ENCODE data around the gene CARD19.

CARD19 gene

GRCh38 chr9:93057703-93058354, 38.2 kb upstream of the CARD19 start:
- Histone ChIP-seq H2AFZ (ENCODE audit: low read length) (no peak overlapping the region), H3F3A (ENCODE audit: insufficient read depth, low read length) (peaks cover 21% of the 10 kb centered on the region), H3K4me2 (ENCODE audit: low read depth, low read length) (no peak overlapping the region), H3K9ac (ENCODE audit: low read length) (no peak overlapping the region), H3K4me3 (ENCODE audit: low read length) (no peak overlapping the region), H3K9me3 (replicated peaks; ENCODE audit: insufficient read depth, low read length) (no peaks in the 10 kb centered on the region), H3K79me2 (ENCODE audit: low read length) (peaks cover 23% of the 10 kb centered on the region), H3K27me3 (replicated peaks; ENCODE audit: insufficient read depth, low read length) (no peaks in the 10 kb centered on the region), H3K4me1 (ENCODE audit: low read length) (peaks cover 29% of the 10 kb centered on the region), H4K20me1 (ENCODE audit: insufficient read depth, low read length) (no peaks in the 10 kb centered on the region), H3K27ac (ENCODE audit: low read length) (no peak overlapping the region), H3K9me2 (replicated peaks; ENCODE audit: insufficient read depth, low read length) (no peaks in the 10 kb centered on the region), H3K36me3 (replicated peaks; ENCODE audit: insufficient read depth, low read length) (no peaks in the 10 kb centered on the region)
- no peak for TF ChIP-seq EZH2phosphoT487 (IDR thresholded peaks at IDR 0.05; ENCODE audit: low read length)
- no peak for TF ChIP-seq CTCF (IDR thresholded peaks at IDR 0.05; ENCODE audit: low read length)
- TF ChIP-seq EZH2 (optimal IDR thresholded peaks at IDR 0.05; ENCODE audit: low read depth, low read length), result no peak
- no peak for DNase-seq

- peaks cover 24% of the 10 kb centered on the region for H3F3A ChIP-seq (ENCODE audit: insufficient read depth, low read length)
- DNase-seq, result peak; percentile 78
- no peaks in the 10 kb centered on the region for H3K36me3 ChIP-seq (replicated peaks; ENCODE audit: insufficient read depth, low read length)
- H3K9me2 ChIP-seq (replicated peaks; ENCODE audit: insufficient read depth, low read length), result no peaks in the 10 kb centered on the region
- H4K20me1 ChIP-seq (ENCODE audit: insufficient read depth, low read length), result no peaks in the 10 kb centered on the region
- H3K27me3 ChIP-seq (replicated peaks; ENCODE audit: insufficient read depth, low read length), result no peaks in the 10 kb centered on the region
- H2AFZ ChIP-seq (ENCODE audit: low read length), result peak within 1 kb of the TSS; percentile 61; the same call in 1 of the 2 replicates
- peak within 1 kb of the TSS; percentile 61 for H3K9ac ChIP-seq (ENCODE audit: low read length)
- H3K4me1 ChIP-seq (ENCODE audit: low read length), result peaks cover 36% of the 10 kb centered on the region
- peak within 1 kb of the TSS; percentile 16; the same call in 1 of the 2 replicates for H3K27ac ChIP-seq (ENCODE audit: low read length)
- H3K4me2 ChIP-seq (ENCODE audit: low read depth, low read length), result peak within 1 kb of the TSS; percentile 89
- no peaks in the 10 kb centered on the region for H3K9me3 ChIP-seq (replicated peaks; ENCODE audit: insufficient read depth, low read length)
- H3K79me2 ChIP-seq (ENCODE audit: low read length), result peaks cover 30% of the 10 kb centered on the region
- TF ChIP-seq EZH2phosphoT487 (IDR thresholded peaks at IDR 0.05; ENCODE audit: low read length), result no peak
- TF ChIP-seq CTCF (IDR thresholded peaks at IDR 0.05; ENCODE audit: low read length), result no peak
- no peak for TF ChIP-seq EZH2 (optimal IDR thresholded peaks at IDR 0.05; ENCODE audit: low read depth, low read length)
- peak within 1 kb of the TSS; percentile 68 for H3K4me3 ChIP-seq (ENCODE audit: low read length)
Observed at GRCh38 chr9:93058355-93059010, 37.5 kb upstream of the CARD19 start, which contains the start of gene SUSD3. Gene SUSD3 (plus strand): TSS chr9:93058701. CDS start chr9:93058743, 42 bp downstream.

GRCh38 chr9:93059011-93059714, 36.9 kb upstream of the CARD19 start:
- Histone ChIP-seq H3F3A (ENCODE audit: insufficient read depth, low read length) (peaks cover 31% of the 10 kb centered on the region), H3K4me2 (ENCODE audit: low read depth, low read length) (peak overlapping the region; percentile 89), H3K27me3 (replicated peaks; ENCODE audit: insufficient read depth, low read length) (no peaks in the 10 kb centered on the region), H3K9me3 (replicated peaks; ENCODE audit: insufficient read depth, low read length) (no peaks in the 10 kb centered on the region), H3K9me2 (replicated peaks; ENCODE audit: insufficient read depth, low read length) (no peaks in the 10 kb centered on the region), H3K4me1 (ENCODE audit: low read length) (peaks cover 43% of the 10 kb centered on the region), H3K9ac (ENCODE audit: low read length) (peak overlapping the region; percentile 61), H4K20me1 (ENCODE audit: insufficient read depth, low read length) (no peaks in the 10 kb centered on the region), H3K79me2 (ENCODE audit: low read length) (peaks cover 32% of the 10 kb centered on the region), H3K27ac (ENCODE audit: low read length) (peak overlapping the region; percentile 16; the same call in 1 of the 2 replicates), H3K36me3 (replicated peaks; ENCODE audit: insufficient read depth, low read length) (no peaks in the 10 kb centered on the region), H2AFZ (ENCODE audit: low read length) (peak overlapping the region; percentile 61; the same call in 1 of the 2 replicates), H3K4me3 (ENCODE audit: low read length) (peak overlapping the region; percentile 68)
- peak; percentile 42 for DNase-seq
- TF ChIP-seq EZH2 (optimal IDR thresholded peaks at IDR 0.05; ENCODE audit: low read depth, low read length), result no peak
- no peak for TF ChIP-seq EZH2phosphoT487 (IDR thresholded peaks at IDR 0.05; ENCODE audit: low read length)
- TF ChIP-seq CTCF (IDR thresholded peaks at IDR 0.05; ENCODE audit: low read length), result no peak

All from MM.1S (cell line).